ENCODE data around the gene DDO.
"Not testable (repeated sequence)": the region's sequence is repeated elsewhere in the genome, so short reads cannot be mapped to it uniquely, and the experiment has no call there.

Gene DDO

DNA sequence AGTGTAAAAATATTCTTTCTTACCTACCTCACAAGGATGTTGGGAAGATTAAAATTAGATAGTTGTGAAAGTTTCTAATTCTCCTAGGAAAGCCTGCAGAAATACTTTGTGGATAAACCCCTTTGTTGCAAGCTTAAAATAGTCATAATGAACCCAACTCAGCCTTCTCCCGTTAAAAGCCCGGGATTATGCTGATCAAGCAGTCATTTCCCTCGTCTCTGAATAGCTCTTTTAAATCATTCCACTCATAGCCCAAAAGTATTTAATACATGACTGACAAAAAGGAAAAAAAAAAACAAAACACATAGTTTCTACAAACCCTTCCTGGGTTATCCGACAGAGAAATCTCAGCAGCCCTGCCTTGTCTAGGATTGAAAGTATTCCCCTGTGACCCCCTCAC lies 46.3 kb downstream of the DDO start:
- no peak for DNase-seq (ENCODE audit: low read depth in 2 of 2, low spot score in 1 of 2)

DNA sequence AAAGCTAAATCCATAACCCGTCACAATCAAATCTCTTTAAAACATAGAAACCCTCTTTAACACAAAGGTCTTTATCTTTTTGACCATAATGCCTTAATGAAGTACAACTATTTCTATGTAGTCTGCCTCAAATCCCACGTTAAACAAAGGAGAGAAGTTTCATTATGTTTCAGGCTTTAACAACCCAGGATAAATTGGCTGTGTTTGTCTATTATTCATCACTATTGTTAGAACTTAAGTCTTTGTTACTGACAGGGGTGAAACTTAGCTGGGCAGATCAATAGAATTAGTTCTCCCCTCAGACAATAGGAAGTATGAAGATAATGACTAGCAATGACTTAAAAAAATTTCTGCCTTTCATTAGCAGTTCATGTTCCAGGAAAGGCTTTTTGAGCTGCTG lies 47.1 kb downstream of the DDO start:
- no peak for DNase-seq (ENCODE audit: low read depth in 2 of 2, low spot score in 1 of 2)

DNA sequence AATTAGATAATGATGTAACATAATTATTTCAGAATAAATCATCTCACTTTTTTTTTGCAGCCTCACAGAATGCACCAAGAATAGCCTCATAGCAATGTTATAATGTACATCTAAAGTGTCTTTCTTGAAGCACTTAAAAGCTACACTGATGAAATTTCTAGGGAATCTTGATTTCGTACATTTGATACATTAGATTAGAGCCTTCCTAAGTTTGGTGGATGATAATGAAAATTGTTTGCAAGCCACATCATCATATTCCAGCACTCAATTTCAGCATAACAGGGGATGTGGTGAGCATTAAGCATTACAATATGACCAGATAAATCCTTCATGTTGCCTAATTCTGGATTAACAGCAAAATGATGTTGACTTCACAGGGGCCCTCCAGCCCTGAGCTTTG lies 47.5 kb downstream of the DDO start:
- DNase-seq (ENCODE audit: low read depth in 2 of 2, low spot score in 1 of 2), result no peak

DNA sequence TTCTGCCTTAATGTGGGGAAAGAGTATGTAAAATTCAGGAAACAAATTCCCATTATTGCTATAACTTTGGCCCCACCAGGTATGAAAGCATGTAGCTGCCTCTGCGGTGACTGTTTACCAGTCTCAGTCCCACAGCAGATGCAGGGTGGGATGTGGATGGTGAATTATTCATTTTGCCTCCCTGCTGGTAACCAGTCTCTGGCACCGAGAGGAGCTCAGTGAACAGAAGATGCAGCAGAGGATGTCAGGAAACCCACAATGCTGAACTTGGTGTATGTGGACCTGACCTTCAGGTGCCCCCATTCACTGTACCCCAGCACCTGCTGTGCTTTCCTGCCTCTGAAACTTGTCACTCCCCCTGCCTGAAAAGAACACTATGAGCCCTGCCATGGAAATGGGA lies 48.4 kb downstream of the DDO start:
- DNase-seq (ENCODE audit: low read depth in 2 of 2, low spot score in 1 of 2), result no peak

DNA sequence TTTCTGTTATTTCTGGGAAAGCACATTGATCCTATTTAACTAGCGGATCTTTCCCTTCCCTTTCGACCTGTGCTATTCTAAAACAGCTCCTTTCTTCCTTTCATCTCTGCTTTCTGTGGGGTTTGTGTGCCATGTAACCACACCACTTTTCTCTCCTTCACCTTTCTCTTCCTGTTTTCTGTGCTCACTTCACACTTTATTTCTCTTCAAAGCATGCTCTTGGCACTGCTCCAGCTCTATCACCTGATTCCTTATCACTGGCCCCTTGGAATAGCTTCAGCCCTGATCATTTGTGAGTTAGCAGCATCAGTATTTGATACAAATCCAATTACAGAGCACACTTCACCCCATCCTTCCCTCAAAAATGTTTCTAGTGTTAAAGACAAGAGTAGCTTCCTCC lies 49.1 kb downstream of the DDO start:
- DNase-seq (ENCODE audit: low read depth in 2 of 2, low spot score in 1 of 2), result no peak

DNA sequence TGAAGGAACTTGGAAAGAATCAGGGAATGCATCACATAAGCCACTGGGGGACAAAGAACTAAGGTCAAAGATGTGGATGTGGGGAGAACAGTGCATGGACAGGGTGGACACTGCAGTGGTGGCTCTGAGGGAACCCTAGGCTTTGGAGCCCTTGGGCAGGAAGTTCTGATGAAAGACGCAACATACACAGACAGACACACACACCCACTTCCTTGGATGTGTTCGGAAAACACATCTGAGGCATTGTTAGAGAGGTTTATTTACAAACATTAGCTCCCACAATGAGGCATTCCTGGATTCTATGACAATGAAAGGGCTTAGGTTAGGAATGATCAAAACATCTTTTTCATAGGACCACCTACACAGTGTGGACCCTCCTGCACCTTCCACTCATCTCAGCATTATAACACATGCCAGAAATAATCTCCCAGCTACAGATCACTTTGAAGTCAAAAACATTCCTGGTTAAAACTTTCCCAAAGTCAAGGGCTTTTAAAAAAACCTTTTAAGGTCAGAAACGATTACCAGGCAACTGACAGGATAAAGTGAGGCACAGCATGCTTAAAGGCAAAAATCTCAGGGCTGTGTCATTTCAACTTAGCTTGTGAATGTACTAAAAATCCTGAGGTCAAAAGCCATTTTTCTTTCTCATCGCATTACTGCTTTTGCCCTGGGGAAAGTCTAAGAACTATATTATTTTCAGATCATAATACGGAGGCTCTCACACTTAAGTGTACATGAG lies 50.8 kb downstream of the DDO start:
- DNase-seq (ENCODE audit: low read depth in 2 of 2, low spot score in 1 of 2), result no peak

DNA sequence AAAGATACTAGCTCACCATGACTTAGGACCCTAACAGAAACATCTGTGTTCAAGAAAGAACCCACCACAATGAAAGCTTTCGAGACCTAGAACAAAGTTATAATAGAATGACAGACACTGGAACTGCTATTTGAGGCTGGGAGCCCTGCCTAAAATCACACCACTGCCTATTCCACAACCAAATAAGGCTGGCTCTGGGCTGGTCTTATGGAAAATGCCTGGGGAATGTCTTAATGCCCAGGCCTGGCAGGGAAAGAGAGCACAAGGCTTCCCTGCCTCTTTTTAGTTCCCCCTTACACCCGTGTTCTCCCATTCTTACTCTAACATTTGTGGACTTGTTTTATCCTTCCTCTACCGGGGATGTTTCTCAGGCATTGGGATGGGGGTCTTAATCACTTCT lies 51.6 kb downstream of the DDO start:
- no peak for DNase-seq (ENCODE audit: low read depth in 2 of 2, low spot score in 1 of 2)

DNA sequence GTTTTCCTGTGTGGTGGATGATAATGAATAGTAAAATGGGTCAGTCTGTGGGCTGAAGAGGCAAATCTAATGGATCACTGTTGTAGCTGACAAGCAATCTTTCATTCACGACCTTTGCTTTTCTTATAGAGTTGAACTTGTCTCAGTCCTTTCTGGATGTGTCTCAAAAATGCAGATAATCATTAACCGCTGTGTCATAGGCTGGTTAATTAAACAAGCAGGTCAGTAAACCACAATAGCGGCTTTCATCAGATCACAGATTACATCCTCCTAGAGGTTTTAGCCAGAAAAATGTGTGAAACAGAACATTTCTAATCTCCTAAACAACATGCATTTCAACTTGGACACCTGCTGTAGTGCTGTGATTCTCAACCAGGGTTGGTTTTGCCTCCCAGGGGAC lies 54.7 kb downstream of the DDO start:
- no peak for DNase-seq (ENCODE audit: low read depth in 2 of 2, low spot score in 1 of 2)

DNA sequence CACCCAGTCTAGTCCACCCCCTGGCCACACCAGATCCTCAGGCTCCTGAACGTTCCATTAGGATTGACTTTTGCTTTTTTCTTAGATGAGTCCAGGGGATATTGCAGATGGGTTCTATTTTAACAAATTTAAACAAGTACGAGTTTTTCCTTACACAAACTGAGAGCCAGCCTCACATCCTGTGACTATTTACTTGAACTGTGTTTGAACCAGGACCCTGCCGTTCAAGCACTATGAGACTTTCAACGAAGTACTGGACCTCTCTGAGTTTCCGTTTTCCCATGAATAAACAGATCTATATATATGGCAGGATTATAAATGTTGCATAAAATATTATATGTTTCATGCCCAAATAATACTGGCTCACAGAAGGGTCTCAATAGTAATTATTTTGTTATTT lies 55.8 kb downstream of the DDO start:
- no peak for DNase-seq (ENCODE audit: low read depth in 2 of 2, low spot score in 1 of 2)

DNA sequence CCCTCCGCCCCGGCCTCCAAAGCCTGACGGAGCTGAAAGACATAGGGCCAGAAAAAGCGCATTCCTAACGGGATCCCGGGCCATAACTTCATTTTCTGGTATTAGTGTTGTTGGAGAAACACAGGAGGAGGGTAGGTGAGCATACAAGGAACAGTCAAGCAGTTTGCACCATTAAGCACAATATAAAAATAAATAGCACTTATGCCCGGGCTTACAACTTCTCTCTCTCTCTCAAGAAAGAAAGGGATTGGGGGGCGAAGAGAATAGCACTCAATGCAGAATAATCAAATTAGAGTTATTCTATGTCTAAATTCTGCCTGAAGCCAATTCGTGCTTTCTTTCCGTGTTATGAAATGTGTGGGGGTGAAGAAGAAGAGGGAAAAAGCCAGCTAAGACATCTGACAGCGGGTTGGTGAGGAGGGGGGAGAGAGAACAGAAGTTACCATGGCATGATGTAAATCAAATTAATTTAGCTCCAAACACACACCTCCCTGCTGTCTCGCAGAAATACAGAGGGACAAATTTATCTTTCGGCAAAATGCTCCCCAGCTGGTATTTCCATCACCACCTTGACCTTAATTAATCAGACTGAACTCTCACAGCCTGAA lies 56.7 kb downstream of the DDO start:
- no peak for DNase-seq (ENCODE audit: low read depth in 2 of 2, low spot score in 1 of 2)

DNA sequence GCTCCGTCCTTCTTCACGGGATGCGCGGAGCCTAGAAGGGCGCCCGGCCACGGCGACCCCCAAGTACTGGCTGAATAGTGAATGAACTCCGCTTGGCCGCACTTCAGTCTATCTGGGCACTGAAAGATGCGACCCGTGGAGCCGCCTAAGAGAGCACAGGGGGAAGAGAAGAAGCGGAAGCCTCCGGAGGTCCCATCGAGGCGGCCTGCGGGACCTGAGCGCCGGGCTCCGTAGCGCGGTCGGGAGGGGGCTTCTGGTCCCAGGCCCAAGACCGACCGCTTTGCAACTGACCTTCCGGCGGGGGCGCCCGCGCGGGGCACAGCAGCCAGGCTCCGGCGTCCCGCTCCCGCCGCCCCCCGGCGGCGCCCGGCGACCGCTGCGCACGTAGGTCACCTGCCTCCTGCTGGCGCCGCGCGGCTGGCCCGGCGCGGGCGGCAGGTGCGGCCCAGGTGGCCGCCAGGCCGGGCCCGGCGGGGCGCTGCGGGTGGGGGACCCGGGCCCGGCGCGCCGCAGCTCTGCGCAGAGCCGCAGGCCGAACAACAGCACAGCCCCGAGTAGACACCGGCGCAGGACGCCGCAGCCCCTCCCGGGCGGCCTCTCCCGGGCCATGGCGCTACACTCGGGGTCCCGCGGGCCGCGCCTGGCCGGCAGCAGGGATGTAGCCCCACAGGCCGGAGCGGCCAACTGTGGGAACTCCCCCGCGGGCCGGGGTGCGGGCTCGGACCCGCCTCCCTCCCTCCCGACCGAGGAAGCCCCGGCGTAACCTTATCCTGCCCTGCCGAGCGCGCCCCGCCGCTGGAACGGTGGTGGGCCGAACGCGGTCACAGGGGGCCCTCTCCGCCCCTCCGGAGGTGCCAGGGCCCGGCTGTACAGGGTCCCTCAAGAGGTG lies 57.5 kb downstream of the DDO start, which contains the start of gene METTL24:
METTL24 (minus strand) TSS at position 686 of the 889 bp plus-strand sequence; CDS start at position 609, 77 bp downstream.
- DNase-seq (ENCODE audit: low read depth in 2 of 2, low spot score in 1 of 2), result no peak

DNA sequence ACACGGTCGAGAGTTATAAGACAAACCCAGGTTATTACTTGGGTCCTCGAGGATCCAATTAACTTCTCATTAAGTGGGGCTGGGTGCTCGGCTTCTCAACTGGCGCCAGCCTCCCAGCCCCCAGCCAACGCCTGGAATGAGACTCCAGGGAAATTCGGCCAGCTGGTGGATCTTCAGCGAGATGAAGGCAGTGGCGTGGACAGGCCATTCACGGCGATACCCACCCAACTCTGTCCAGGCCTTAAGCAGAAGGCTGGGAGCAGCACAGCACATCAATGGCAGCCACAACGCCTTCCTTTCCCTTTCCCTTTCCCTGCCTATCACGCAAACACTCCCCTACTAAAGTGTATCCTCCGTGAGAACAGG lies 58.1 kb downstream of the DDO start:
- DNase-seq (ENCODE audit: low read depth in 2 of 2, low spot score in 1 of 2), result no peak

DNA sequence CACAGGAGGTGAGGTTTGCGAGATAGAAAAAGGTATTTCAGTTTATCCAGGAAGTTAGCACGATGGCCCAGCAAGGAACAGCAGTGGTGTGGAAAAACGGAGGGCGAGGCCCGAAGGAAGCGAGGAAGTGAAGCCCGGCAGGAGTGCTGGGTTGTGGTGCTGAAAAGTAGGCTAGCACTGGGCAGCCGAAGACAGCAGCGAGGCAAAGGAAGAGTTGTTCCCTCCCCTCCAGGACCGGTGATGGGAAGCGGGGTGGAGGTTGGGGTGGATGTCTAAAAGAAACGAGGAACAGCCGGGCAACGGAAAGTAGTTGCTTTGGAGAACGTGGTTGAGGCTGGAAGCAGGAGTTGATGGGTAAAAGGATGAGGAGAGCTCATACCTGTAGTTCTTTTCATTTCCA lies 58.6 kb downstream of the DDO start:
- no peak for DNase-seq (ENCODE audit: low read depth in 2 of 2, low spot score in 1 of 2)

DNA sequence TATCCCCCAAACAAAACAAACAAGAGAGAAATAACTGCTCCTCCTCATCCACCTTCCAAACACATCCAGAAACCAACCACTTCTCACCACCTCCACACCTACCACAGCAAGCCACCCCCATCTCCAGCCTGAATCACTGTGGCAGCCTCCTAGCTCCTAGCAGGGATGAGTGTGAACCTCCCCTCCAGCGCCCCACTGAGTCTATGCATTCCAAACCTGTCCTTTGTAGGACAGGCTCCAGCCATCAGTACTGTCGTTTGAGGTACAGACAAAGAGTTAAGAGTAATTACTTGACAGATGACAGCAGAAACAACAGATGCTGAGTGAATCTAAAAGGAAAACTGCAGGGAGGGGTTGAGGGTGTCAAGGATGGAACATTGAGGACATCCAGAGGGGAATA lies 59.6 kb downstream of the DDO start:
- no peak for DNase-seq (ENCODE audit: low read depth in 2 of 2, low spot score in 1 of 2)

DNA sequence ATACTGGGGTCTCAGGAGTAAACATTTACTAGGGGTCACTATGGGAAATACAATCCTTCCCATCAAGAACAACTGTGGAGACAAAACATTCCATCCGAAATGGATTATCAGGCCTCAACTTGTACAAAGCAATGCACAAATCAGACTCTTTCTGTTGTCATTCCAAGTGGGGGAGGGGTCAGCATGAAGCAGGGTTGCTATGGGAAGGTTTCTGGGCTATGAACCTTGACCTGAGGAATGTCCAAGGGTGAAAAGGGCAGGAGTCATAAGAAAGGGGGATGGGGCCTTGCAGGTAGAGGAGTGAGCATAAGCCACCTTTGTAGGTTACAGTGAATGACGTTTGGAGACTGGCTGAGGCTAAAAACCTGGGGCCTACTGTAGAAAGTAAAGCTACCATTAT lies 60.4 kb downstream of the DDO start:
- no peak for DNase-seq (ENCODE audit: low read depth in 2 of 2, low spot score in 1 of 2)

DNA sequence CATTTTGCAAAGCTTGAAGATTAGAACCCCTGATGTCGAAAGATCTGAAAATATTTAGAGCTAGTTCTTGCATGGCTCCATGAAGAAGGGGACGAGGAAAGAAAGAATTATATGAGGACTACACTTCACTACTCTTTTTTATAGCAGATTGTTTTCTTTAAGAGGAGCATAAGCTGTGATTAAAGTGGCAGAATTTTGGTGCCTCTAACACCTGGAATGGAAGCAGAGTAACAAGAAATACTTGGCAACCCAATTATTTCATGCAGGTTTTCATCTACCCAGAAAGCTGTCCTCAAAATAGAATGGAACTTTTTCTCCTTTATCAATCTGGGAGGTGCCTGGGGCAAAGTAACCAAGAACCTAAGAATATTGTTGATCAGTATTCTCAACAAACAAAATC lies 61.2 kb downstream of the DDO start:
- DNase-seq (ENCODE audit: low read depth in 2 of 2, low spot score in 1 of 2), result no peak

DNA sequence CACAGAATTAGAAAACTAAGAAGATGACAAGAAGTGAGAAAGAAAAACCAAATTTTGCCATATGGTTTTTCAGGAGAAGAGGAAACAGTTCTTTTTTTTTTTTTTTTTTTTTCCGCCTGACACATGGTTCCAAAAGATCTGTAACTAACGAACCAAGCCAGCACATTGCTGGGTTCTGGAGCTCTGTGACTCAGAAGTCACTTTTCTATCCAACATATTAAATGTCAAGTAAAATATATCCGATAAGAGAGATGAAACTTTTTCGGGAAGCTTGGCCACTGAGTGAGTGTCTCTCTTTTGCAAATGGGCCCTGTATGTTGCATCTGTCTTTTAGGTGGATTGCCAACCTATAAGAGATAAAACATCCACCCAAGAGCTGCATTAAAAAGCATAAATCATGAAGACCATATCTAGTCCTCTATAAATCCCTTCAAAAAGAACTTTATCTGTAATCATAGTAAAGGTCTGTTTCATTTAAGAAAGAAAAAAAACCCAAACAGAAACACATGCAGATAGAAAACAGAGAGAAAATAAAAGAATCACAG lies 61.8 kb downstream of the DDO start:
- no peak for DNase-seq (ENCODE audit: low read depth in 2 of 2, low spot score in 1 of 2)

DNA sequence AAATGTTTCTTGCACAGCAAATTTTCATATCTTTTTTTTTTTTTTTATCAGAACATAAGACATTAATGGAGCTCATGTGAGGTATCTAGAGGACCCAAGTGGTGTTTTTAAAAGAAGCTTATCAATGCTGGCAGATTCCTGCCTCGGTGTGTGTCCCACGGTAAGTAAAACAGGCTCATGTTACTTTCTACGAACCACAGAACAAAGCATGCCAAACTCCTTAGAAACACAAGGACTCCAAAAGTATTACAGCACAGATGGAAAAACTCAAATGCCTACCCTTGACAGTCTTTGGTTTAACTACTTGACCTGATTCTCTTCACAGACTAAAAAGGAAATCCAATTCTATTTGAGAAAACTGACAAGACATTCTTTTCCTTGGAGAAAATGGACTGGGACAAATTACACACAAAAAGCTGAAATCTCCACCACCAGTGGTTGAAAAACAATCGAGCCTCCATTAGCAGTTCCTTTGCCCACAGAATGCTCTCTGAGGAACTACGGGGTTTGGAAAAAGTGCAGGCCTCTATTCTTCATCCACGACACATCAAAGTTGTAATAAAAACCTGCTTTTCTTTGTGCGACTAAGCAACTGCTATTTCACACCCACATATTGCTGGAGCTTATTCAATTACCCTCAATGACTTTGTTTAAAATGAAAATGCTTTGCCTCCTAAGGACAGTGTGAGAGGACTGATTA lies 62.7 kb downstream of the DDO start:
- DNase-seq (ENCODE audit: low read depth in 2 of 2, low spot score in 1 of 2), result no peak

DNA sequence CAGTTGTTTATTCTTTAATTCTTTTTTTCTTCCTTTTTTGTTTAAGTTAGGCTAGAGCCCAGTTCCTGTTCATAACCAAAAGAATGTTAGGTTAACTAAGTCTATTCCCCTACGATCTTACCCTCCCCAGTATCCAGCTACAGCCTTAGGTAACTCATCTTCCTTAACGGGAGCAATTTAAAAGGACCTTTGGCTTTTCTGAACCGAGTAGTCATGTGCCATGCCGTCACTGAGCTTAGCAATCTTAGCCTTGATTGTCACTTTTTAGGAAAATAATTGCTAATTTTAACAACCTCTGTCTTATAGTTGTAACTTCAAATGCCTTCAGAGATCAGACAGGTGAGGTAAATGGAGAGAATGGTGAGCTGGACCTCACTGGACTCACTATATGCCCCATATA lies 63.4 kb downstream of the DDO start:
- no peak for DNase-seq (ENCODE audit: low read depth in 2 of 2, low spot score in 1 of 2)

DNA sequence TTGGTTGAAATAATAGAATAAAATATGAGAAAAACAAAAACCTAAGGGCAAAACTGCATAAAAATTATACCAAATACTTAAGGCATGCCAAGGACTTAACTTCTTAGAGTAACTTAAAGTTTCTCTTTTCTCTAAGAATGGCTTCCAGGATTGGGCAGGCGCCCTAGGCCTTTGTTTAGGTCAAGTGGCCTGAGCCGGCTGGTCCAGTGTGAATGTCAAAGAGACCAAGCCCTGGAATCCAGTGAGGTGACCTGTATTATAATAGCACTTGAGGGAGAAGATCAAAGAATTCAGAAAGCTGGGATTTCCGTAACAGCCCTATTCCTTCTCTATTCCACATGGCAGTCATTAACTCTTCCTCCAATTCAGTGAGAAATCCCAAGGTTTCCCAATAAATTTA lies 63.8 kb downstream of the DDO start:
- DNase-seq (ENCODE audit: low read depth in 2 of 2, low spot score in 1 of 2), result no peak

DNA sequence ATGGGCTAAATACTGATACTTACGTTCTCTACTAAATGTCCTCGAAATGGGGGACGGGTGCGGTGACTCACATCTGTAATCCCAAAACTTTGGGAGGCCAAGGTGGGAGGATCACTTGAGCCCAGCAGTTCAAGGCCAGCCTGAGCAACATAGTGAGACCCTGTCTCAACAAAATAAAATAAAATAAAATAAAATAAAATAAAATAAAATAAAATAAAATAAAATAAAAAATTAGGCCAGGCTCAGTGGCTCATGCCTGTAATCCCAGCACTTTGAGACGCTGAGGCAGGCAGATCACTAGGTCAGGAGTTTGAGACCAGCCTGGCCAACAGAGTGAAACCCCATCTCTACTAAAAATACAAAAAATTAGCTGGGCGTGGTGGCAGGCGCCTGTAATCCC lies 64.8 kb downstream of the DDO start:
- not testable (repeated sequence) for DNase-seq (ENCODE audit: low read depth in 2 of 2, low spot score in 1 of 2)
